Kidney epithelial cell (primary cell): ENCODE measurements around the gene SIPA1L3. TPM values are rescaled to one million over a fixed set of nuclear protein-coding genes. Genes with fewer than 3 reads are reported as not detected.

ENCODE experiments used
- DNase-seq: peaks from one replicate; pipeline ENCODE4 v3.0.0-alpha.2; 2010; ENCODE audit warnings: low read depth
- H3K27me3 ChIP-seq: 2 replicates; pipeline ENCODE4 v1.6.0; 2011; ENCODE audit warnings: low read length; ENCODE audit not compliant: control insufficient read depth, insufficient read depth
- H3K36me3 ChIP-seq: 2 replicates; pipeline ENCODE4 v1.5.1; 2011; ENCODE audit warnings: low read length; ENCODE audit not compliant: control insufficient read depth, insufficient read depth
- H3K4me3 ChIP-seq: 2 replicates; pipeline ENCODE4 v1.5.1; 2011; ENCODE audit warnings: low read depth, mild to moderate bottlenecking, control low read depth, low read length
- total RNA-seq: library from RNA; depleted of rRNA; stranded (reverse); fragments of >200 nt; gene quantifications from 2 replicates; pipeline ENCODE4 v1.2.3, GENCODE V29; 2015
- TF ChIP-seq, protein P1 (sequence below): IDR thresholded peaks from 2 replicates; pipeline ENCODE4 v1.5.1; 2011; ENCODE audit warnings: mild to moderate bottlenecking, moderate library complexity, low read length, control low read depth, inconsistent platforms; ENCODE audit not compliant: insufficient read depth, poor library complexity, severe bottlenecking

Gene SIPA1L3
- total RNA-seq, 1 donor from 2014 or later, result 40.4 TPM

GRCh38 chr19:38151242-38151641 lies 244.2 kb downstream of the SIPA1L3 start:
- TF ChIP-seq, protein P1, sequence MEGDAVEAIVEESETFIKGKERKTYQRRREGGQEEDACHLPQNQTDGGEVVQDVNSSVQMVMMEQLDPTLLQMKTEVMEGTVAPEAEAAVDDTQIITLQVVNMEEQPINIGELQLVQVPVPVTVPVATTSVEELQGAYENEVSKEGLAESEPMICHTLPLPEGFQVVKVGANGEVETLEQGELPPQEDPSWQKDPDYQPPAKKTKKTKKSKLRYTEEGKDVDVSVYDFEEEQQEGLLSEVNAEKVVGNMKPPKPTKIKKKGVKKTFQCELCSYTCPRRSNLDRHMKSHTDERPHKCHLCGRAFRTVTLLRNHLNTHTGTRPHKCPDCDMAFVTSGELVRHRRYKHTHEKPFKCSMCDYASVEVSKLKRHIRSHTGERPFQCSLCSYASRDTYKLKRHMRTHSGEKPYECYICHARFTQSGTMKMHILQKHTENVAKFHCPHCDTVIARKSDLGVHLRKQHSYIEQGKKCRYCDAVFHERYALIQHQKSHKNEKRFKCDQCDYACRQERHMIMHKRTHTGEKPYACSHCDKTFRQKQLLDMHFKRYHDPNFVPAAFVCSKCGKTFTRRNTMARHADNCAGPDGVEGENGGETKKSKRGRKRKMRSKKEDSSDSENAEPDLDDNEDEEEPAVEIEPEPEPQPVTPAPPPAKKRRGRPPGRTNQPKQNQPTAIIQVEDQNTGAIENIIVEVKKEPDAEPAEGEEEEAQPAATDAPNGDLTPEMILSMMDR, result no peak
- H3K27me3 ChIP-seq, result no peaks in the 10 kb centered on the region
- no peak overlapping the region for H3K4me3 ChIP-seq
- peaks cover 4% of the 10 kb centered on the region for H3K36me3 ChIP-seq
- DNase-seq, result no peak

- DNase-seq, result no peak
- Histone ChIP-seq H3K36me3 (peaks cover 4% of the 10 kb centered on the region), H3K4me3 (no peak overlapping the region), H3K27me3 (no peaks in the 10 kb centered on the region)
- TF ChIP-seq, protein P1, result no peak
Measured at GRCh38 chr19:38152461-38153379, 245.7 kb downstream of the SIPA1L3 start.

GRCh38 chr19:38155453-38155852 lies 248.4 kb downstream of the SIPA1L3 start:
- Histone ChIP-seq H3K27me3 (no peaks in the 10 kb centered on the region), H3K36me3 (peaks cover 2% of the 10 kb centered on the region), H3K4me3 (no peak overlapping the region)
- TF ChIP-seq, protein P1, result no peak
- no peak for DNase-seq

DNA sequence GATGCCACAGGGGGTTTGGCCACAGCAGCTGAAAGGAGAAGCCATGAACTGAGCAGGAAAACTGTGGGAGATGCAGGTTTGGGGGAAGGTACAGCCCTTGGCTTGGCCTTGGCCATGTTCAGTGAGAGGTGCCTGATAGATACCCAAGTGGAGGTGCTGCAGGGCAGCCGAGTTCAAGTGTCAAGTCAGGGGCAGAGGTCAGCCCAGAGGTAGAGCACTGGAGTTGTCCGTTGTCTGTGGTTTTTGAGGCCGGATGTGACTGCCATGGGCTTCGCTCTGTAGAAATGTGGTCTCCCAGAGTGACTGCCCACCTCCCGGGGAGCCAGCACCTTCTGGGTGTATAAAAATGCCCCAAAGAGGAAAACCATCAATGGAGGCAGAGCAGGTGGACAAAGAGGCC lies 251.7 kb downstream of the SIPA1L3 start:
- no peak for DNase-seq
- TF ChIP-seq, protein P1, result no peak
- H3K4me3 ChIP-seq, result no peak overlapping the region
- H3K36me3 ChIP-seq, result peaks cover 4% of the 10 kb centered on the region
- no peaks in the 10 kb centered on the region for H3K27me3 ChIP-seq

DNA sequence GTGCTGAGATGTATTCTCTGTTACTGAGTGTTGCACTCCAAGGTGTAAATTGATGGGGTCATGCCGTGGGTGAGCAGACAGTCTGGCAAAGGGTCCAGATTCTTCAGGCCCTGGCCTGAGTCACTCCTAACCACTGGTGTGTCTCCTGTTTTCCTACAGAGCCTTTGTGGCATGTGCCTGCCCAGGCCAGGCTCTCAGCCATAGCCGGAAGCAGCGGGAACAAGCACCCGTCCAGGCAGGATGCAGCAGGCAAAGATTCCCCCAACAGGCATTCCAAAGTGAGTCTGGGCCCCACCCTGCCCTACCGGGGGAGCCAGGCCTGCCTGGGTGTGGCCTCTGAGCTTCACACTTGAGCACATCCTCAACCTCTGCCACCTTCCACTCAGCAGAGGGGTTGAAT lies 255.1 kb downstream of the SIPA1L3 start:
- Histone ChIP-seq H3K36me3 (peaks cover 2% of the 10 kb centered on the region), H3K27me3 (no peaks in the 10 kb centered on the region), H3K4me3 (no peak overlapping the region)
- no peak for DNase-seq
- TF ChIP-seq, protein P1, result no peak
